PC-3 (cell line): ENCODE data around the gene JPT2.

Experiments used
- EZH2 ChIP-seq: fragments of 300-600 bp; sonication (generic); IDR thresholded peaks from one replicate; pipeline ENCODE4 v1.6.1; 2017; ENCODE audit warnings: antibody characterized with exemption, mild to moderate bottlenecking, low read length; ENCODE audit not compliant: unreplicated experiment
- TF ChIP-seq, protein P1 (sequence below): fragments of 300-600 bp; sonication (generic); conservative IDR thresholded peaks from 2 replicates; pipeline ENCODE4 v1.5.1; 2017; ENCODE audit warnings: antibody characterized with exemption, low read depth, mild to moderate bottlenecking, low read length

DNA sequence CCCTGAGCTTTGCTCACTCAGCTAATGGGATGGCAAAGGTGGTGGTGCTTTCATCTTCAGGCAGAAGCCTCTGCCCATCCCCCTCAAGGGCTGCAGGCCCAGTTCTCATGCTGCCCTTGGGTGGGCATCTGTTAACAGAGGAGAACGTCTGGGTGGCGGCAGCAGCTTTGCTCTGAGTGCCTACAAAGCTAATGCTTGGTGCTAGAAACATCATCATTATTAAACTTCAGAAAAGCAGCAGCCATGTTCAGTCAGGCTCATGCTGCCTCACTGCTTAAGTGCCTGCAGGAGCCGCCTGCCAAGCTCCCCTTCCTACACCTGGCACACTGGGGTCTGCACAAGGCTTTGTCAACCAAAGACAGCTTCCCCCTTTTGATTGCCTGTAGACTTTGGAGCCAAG is 22.2 kb downstream of the JPT2 start:
- TF ChIP-seq, protein P1, sequence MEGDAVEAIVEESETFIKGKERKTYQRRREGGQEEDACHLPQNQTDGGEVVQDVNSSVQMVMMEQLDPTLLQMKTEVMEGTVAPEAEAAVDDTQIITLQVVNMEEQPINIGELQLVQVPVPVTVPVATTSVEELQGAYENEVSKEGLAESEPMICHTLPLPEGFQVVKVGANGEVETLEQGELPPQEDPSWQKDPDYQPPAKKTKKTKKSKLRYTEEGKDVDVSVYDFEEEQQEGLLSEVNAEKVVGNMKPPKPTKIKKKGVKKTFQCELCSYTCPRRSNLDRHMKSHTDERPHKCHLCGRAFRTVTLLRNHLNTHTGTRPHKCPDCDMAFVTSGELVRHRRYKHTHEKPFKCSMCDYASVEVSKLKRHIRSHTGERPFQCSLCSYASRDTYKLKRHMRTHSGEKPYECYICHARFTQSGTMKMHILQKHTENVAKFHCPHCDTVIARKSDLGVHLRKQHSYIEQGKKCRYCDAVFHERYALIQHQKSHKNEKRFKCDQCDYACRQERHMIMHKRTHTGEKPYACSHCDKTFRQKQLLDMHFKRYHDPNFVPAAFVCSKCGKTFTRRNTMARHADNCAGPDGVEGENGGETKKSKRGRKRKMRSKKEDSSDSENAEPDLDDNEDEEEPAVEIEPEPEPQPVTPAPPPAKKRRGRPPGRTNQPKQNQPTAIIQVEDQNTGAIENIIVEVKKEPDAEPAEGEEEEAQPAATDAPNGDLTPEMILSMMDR: no peak
- no peak for TF ChIP-seq EZH2
